NCI-H226 (cell line): ENCODE measurements around the gene NCBP3.
"Not testable (repeated sequence)": the region's sequence is repeated elsewhere in the genome, so short reads cannot be mapped to it uniquely, and the experiment has no call there.

ENCODE experiments used
- DNase-seq: peaks from one replicate; pipeline ENCODE4 v3.0.0-alpha.2; 2015

NCBP3 gene

GRCh38 chr17:3879591-3880417 lies 33.8 kb upstream of the NCBP3 start:
- DNase-seq, result no peak

DNA sequence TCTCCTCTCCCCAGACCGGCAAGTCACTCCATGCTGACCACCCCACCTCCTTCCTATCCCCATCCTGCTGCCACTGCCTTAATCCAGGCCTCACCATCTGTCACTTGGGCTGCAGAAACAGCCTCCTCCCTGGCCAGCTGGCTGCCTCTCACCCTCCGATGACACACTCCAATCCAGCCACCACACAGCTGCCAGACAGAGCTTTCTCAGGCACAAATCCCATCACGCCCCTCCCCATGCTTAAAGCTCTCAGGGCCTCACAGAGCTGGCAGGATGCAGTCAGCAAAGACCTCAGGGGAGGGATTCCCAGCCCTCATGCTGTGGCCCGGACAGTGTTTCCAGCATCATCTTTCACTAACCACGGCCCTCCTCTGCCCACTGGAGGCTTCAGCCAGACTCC lies 33.1 kb upstream of the NCBP3 start:
- DNase-seq, result peak; percentile 39

DNA sequence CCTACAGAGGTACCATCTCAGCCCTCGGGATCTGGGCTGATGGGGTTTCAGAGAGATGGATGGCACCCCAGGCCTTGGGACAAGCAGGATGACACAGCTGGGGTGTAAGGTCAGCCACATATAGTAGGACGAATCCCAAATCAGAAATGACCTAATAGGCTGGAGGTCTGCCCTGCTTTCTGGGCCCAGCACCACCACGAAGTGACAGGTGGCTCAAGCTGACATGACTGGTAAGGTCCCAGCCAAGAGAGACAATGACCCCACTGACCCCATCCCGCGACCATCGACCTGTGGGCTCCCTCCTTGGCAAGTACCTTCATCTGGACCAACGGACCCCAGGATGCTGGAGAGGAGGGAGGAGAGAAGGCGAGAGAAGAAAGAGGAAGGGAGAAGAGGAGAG lies 31.2 kb upstream of the NCBP3 start:
- DNase-seq, result no peak

DNA sequence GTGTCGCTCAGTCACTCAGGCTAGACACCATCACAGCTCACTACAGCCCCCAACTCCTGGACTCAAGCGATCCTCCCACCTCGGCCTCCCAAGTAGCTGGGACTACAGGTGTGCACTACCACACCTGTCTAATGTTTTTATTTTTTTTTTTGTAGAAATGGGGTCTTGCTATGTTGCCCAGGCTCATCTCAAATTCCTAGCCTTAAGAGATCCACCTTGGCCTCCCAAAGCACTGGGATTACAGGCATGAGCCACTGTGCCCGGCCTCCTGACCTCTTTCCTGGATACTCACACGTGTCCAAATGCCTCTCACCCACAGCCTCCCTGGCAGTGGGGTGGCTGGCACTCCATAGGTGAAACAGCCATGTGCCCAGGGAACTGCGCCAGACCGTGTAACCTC lies 29.3 kb upstream of the NCBP3 start:
- DNase-seq, result no peak

DNA sequence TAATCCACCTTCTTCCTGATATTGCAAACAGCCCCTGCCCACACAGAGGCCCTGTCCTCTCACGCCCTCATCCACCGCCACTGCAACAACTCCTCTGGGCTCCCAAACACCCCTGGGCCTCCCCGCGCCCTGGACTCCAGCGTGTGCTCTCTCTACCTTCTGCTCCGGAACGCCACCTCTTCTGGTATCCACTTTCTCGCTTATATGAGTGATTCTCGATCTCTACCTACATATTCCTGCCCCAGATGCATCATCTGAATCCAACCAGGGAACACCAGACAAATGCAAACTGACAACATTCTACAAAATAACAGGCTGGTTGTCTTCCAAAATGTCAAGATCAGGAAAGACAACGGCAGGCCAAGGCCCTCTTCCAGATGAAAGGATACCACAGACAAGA lies 27.8 kb upstream of the NCBP3 start:
- no peak for DNase-seq

- DNase-seq, result peak; percentile 24
Measured at GRCh38 chr17:3870871-3871306, 24.8 kb upstream of the NCBP3 start.

GRCh38 chr17:3867606-3868005 lies 21.6 kb upstream of the NCBP3 start:
- DNase-seq, result no peak

GRCh38 chr17:3867106-3867505 lies 21.1 kb upstream of the NCBP3 start:
- no peak for DNase-seq

GRCh38 chr17:3866276-3866675 lies 20.2 kb upstream of the NCBP3 start:
- no peak for DNase-seq

DNA sequence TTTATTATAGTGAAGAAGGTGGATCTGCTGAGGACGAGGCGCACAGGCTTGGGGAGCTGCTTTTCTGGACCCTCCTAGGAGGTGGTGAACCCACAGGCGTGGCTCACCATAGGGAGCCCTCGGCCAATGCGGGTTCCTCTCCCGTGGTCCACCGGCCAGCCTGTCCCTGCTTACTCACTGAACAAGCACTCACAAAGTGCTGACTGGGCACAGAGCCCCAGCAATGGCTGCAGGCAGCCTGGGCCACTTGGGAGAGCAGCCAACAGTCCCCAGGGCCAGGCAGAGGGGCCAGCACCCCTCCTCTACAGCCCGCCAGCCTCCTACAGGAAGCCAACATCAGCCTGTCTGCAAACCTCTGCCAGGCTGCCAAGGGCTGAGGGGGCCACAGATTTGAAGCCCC lies 19.1 kb upstream of the NCBP3 start:
- DNase-seq, result no peak

DNA sequence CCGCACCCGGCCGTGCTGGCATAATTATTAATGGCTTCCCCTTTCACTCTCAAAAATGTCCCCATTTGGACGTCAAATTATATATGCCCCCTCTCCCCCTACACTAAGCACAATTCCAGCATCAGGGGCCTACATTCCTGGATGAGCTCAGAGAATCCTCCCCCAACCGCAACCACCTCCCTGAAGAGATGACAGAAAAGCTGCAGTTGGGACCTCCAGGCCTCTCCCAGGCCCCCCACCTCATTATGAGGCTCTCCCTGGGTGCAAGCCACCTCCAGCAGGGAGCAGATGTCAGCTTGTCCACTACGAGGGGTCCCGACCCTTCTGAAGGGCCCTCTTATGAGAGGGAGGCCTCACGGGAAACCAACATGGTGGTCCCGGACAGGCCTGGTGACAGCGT lies 18.5 kb upstream of the NCBP3 start:
- DNase-seq, result no peak

GRCh38 chr17:3861761-3862681 lies 16.0 kb upstream of the NCBP3 start:
- no peak for DNase-seq

- no peak for DNase-seq
Measured at GRCh38 chr17:3860939-3861700, 15.1 kb upstream of the NCBP3 start.

DNA sequence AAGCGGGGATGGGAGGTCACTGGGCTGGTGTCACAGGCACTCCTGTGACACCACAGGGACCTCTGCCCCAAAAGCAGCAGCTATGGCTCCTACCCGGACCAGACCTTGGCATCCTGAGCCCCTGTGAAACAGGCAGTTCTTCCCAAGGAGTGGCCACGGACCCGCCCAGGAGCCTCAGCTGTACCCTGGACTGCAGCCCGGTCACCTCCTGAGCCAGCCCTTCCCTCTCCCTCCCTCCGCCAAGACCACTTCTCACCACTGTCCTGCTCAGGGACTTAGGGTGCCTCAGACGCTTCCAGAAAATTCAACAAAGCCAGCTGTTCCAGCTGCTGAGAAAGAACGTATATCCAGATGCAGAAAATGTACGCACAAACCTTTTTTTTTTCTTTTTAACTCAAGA lies 13.9 kb upstream of the NCBP3 start:
- no peak for DNase-seq

DNA sequence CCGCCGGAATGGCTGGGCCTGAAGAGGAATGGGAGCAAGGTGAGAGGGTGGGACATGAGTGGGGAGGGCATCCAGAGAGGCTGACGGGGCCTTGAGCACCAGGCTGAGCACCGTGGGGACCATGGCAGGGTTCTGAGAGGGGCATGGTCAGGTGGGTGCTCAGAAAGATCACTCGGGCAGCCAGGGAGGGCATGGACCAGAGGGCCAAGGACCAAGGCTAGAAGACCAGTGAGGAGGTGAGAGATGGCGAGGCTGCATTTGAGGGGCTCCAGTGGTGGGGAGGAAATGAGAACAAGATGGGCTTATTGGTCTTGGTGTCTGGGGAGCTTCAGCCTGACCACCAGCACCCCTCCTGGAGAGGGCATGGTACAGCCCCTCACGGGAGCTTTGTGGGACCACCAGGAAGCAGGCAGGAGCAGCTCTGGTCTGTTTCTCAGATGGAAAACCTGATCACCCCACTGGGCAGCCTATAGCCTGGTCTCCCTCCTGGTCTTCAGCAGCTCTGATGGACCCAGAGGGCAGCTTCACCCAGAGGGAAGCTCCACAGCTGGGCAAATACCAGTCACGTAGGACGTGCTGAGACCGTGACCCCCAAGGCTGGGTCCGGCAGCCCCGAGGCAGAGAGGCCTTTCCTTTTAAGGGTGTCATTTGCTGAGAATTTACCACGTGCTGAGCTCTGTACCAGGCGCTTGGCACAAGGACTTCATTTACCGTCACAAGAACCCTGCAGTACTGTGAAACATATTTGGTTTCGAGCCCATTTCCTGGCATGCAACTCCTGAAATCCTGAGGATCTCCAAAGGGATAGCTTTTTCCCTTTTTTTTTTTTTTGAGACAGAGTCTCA lies 11.4 kb upstream of the NCBP3 start:
- no peak for DNase-seq

GRCh38 chr17:3854204-3854603 lies 8.2 kb upstream of the NCBP3 start:
- not testable (repeated sequence) for DNase-seq

GRCh38 chr17:3852561-3852960 lies 6.5 kb upstream of the NCBP3 start:
- DNase-seq, result no peak

DNA sequence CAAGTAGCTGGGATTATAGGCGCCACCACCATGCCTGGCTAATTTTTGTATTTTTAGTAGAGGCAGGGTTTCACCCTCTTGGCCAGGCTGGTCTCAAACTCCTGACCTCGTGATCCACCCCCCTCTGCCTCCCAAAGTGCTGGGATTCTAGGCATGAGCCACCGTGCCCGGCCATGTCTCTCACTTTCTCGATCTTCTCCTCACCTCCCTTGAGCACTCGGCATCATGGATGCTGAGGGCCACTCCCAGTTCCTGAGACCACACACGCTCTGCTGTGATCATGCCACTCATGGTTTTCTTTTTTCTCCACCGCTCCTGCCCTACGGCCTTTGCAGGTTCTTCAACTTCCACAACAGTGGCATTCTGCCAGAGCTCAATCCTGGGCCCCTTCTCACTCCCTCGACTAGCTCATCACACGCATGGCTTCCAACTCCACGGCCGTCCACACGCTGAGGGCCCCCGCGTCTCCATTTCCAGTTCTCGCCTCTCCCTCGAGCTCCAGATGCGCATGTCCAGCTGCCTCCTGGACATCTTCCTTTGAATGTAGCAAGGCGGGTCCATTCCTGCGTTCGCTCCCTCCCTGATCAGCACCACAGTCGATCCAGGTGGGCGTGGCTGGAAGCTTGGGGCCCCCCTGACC lies 5.5 kb upstream of the NCBP3 start:
- no peak for DNase-seq

GRCh38 chr17:3848229-3848835 lies 2.3 kb upstream of the NCBP3 start:
- DNase-seq, result no peak

GRCh38 chr17:3847165-3847670 lies 1.2 kb upstream of the NCBP3 start:
- no peak for DNase-seq
